Gastrocnemius medialis (tissue), 4 donors: ENCODE data around the gene KCTD16. TPM values are rescaled to one million over a fixed set of nuclear protein-coding genes. Genes with fewer than 3 reads are reported as not detected.

Experiments used
- ATAC-seq, 2 donors: fragments of 150-250 bp; one replicate each; pipeline ENCODE4 v1.9.1; 2016
- DNase-seq, 2 donors: peaks; one replicate each; pipeline ENCODE4 v3.0.0-alpha.2; 2019
- H3K27ac ChIP-seq, 4 donors: fragments of 200-600 bp; sonication (generic); 1 replicate in 1 of 4; 2 replicates in 3 of 4; pipeline ENCODE4 v1.5.1; 2016 to 2018; ENCODE audit warnings: mild to moderate bottlenecking in 2 of 4, moderate library complexity in 1 of 4
- H3K27me3 ChIP-seq, 3 donors: fragments of 200-600 bp; sonication (generic) in 2 of 3; 1 replicate in 1 of 3; 2 replicates in 2 of 3; pipeline versions ENCODE4 v1.5.1 to v1.6.0; 2016 to 2019; ENCODE audit warnings: mild to moderate bottlenecking in 1 of 3, moderate library complexity in 1 of 3
- H3K36me3 ChIP-seq, 2 donors: fragments of 200-600 bp; sonication (generic) in 1 of 2; one replicate each; pipeline ENCODE4 v1.5.1; 2017 to 2018
- H3K4me1 ChIP-seq, 2 donors: fragments of 200-600 bp; sonication (generic) in 1 of 2; one replicate each; pipeline ENCODE4 v1.5.1; 2016 to 2017; ENCODE audit warnings: mild to moderate bottlenecking in 2 of 2
- H3K4me3 ChIP-seq, 4 donors: fragments of 200-600 bp; sonication (generic) in 3 of 4; 1 replicate in 1 of 4; 2 replicates in 3 of 4; pipeline ENCODE4 v1.5.1; 2016 to 2019; ENCODE audit warnings: mild to moderate bottlenecking in 2 of 4
- H3K9me3 ChIP-seq, 3 donors: fragments of 200-600 bp; sonication (generic) in 2 of 3; 1 replicate in 1 of 3; 2 replicates in 2 of 3; pipeline ENCODE4 v1.5.1; 2016 to 2019
- POLR2A ChIP-seq, 2 donors: fragments of 450-650 bp; IDR thresholded peaks; one replicate each; pipeline ENCODE4 v1.6.1; 2017; ENCODE audit warnings: antibody characterized with exemption in 2 of 2, mild to moderate bottlenecking in 2 of 2, moderate library complexity in 2 of 2
- in situ Hi-C, 4 donors: fragments of 200-750 bp; cut with MboI; loops; one replicate each; pipeline versions ENCODE4 v1.15.0 to v1.8.0; 2017; ENCODE audit warnings: low sequenced_read_pairs in 4 of 4
- intact Hi-C: fragments of 100-400 bp; cut with DNase I; formaldehyde crosslinking; loops from one replicate; pipeline ENCODE4 v1.15.1; 2023; ENCODE audit warnings: low total_unique reads
- total RNA-seq, 4 donors: library from RNA; depleted of rRNA; stranded (reverse); fragments of >200 nt; gene quantifications; one replicate each; pipeline versions ENCODE4 v1.1.0 to v1.2.3, GENCODE V29; 2016
- TF ChIP-seq, protein P1 (sequence below), 5 experiments: fragments of 450-650 bp in 3 of 5; fragments of 200-600 bp in 2 of 5; sonication (generic) in 2 of 5; IDR thresholded peaks in 4 of 5; conservative IDR thresholded peaks in 1 of 5; 1 replicate in 4 of 5; 2 replicates in 1 of 5; pipeline ENCODE4 v1.5.1; 2016 to 2019; ENCODE audit warnings: antibody characterized with exemption in 5 of 5, mild to moderate bottlenecking in 3 of 5, moderate library complexity in 3 of 5

KCTD16 gene
- total RNA-seq, 4 donors from 2014 or later: 0.02 TPM; not detected in 3

DNA sequence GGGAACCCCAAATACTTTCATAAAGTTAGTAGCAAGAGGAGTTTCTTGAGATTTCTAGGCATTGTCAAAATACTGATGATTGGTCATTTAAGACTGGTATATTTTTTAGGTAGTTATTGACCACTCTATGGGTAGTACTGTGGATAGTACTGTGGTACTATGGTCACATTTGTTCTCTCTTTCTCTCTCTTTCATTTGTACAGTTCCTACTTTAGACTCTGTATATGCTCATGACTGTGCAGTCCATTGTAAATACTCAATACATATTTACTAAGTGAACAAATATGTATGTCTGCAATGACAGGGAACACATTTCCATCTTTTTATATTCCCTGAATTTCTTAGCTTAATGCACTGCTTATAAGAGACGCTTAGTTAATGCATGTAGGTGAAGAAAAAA, 215.6 kb downstream of the KCTD16 start:
- no peak overlapping the region for H3K27ac ChIP-seq
- ATAC-seq (no peak), DNase-seq (no peak)
- no peaks in the 10 kb centered on the region for H3K27me3 ChIP-seq
- no peak for TF ChIP-seq POLR2A (IDR thresholded peaks at IDR 0.05)
- TF ChIP-seq, protein P1, sequence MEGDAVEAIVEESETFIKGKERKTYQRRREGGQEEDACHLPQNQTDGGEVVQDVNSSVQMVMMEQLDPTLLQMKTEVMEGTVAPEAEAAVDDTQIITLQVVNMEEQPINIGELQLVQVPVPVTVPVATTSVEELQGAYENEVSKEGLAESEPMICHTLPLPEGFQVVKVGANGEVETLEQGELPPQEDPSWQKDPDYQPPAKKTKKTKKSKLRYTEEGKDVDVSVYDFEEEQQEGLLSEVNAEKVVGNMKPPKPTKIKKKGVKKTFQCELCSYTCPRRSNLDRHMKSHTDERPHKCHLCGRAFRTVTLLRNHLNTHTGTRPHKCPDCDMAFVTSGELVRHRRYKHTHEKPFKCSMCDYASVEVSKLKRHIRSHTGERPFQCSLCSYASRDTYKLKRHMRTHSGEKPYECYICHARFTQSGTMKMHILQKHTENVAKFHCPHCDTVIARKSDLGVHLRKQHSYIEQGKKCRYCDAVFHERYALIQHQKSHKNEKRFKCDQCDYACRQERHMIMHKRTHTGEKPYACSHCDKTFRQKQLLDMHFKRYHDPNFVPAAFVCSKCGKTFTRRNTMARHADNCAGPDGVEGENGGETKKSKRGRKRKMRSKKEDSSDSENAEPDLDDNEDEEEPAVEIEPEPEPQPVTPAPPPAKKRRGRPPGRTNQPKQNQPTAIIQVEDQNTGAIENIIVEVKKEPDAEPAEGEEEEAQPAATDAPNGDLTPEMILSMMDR (IDR thresholded peaks at IDR 0.05 in 4 of 5, conservative IDR thresholded peaks at IDR 0.05 in 1 of 5): no peak
- H3K9me3 ChIP-seq: no peaks in the 10 kb centered on the region
- no peaks in the 10 kb centered on the region for H3K4me1 ChIP-seq
- H3K36me3 ChIP-seq: no peaks in the 10 kb centered on the region
- H3K4me3 ChIP-seq: no peak overlapping the region
- intact Hi-C loops: no loop called here
- in situ Hi-C loops: no loop called here

DNA sequence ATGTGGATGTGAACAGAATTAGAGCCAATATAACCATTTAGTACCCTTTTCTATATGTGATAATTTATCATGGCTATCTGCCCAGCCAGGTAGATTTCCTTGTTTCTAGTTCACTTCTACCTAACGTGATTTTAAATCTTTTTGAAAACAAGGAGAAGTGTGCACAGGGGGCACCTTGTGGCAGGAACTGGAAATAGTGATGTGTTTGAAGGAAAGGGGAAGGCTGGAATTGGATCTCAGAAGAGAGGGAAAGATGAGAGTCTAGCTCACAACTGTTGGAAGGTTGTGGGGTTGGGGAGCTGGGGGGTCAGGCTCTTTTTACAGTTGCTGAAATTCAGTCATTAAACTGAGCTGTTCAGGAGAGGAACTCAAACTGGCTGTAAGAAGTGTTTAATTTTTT, 219.5 kb downstream of the KCTD16 start:
- H3K27me3 ChIP-seq: no peaks in the 10 kb centered on the region
- DNase-seq: no peak
- no peak for TF ChIP-seq POLR2A (IDR thresholded peaks at IDR 0.05)
- TF ChIP-seq, protein P1 (IDR thresholded peaks at IDR 0.05 in 4 of 5, conservative IDR thresholded peaks at IDR 0.05 in 1 of 5): no peak
- H3K4me1 ChIP-seq: no peaks in the 10 kb centered on the region
- intact Hi-C loops (no loop called here), in situ Hi-C loops (no loop called here)
- no peak for ATAC-seq
- no peaks in the 10 kb centered on the region for H3K9me3 ChIP-seq
- H3K4me3 ChIP-seq: no peak overlapping the region
- no peak overlapping the region for H3K27ac ChIP-seq
- no peaks in the 10 kb centered on the region for H3K36me3 ChIP-seq

DNA sequence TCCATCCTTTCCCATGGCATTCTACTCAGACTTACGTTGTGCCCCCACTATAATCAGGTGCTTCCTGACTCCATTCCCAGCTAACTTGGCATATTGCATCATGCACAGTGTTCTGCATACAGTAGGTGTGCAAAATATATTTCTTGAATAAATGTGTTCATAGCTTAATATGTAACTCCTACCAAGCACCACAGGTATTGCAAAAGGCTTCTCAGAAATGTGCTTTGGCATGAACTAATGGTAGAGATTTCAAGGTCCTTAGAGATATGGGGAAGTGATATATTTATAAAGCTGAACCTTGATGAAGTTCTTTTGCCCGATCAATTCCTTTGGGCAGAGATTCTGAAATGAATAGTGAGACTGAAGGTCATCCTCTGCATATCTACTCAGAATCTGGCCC, 220.4 kb downstream of the KCTD16 start:
- H3K27me3 ChIP-seq: no peaks in the 10 kb centered on the region
- TF ChIP-seq, protein P1 (IDR thresholded peaks at IDR 0.05 in 4 of 5, conservative IDR thresholded peaks at IDR 0.05 in 1 of 5): no peak
- TF ChIP-seq POLR2A (IDR thresholded peaks at IDR 0.05): no peak
- in situ Hi-C loops: no loop called here
- no peaks in the 10 kb centered on the region for H3K4me1 ChIP-seq
- no peak for DNase-seq
- H3K36me3 ChIP-seq: no peaks in the 10 kb centered on the region
- no peaks in the 10 kb centered on the region for H3K9me3 ChIP-seq
- no peak overlapping the region for H3K27ac ChIP-seq
- H3K4me3 ChIP-seq: no peak overlapping the region
- intact Hi-C loops: no loop called here
- no peak for ATAC-seq

DNA sequence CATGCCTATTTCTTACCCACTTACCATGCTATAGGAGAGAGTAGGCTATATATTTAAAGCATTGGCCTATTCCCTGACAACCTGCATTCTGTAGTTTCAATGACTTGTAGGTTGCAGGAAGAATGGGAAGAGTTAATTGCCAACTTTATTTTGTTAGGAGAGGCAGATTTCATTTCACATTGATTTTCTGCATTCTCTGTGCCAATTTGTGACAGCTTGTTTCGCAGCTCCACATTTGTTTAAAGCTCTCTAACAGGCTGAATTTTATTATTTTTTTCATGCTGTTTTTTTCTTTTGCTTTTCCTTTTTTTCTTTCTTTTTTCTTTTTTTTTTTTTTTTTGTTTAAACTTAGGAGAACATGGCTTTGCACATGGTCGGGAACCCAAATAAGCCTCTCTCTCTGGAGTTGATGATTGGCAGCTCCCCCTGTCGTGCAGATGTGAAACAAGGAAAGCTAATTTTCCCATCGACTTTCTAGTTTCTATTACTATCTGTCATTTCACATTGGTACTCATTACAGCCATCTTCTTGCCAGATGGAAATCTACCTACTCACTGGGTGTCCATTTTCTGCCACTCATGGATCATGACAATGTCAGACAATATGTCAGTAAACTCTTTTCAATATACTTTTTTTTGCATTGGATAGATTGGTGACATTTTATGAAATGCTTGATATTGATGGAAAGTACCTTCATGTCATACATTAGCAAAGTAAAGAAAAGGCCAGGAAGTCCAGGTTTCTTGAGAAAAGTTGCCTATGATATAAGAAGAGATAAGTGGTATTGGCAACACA, 223.2 kb downstream of the KCTD16 start:
- Histone ChIP-seq H3K9me3 (no peaks in the 10 kb centered on the region), H3K27ac (no peak overlapping the region), H3K4me3 (no peak overlapping the region), H3K36me3 (no peaks in the 10 kb centered on the region), H3K27me3 (no peaks in the 10 kb centered on the region), H3K4me1 (no peaks in the 10 kb centered on the region)
- in situ Hi-C loops (no loop called here), intact Hi-C loops (no loop called here)
- DNase-seq: no peak
- no peak for ATAC-seq
- no peak for TF ChIP-seq POLR2A (IDR thresholded peaks at IDR 0.05)
- TF ChIP-seq, protein P1 (IDR thresholded peaks at IDR 0.05 in 4 of 5, conservative IDR thresholded peaks at IDR 0.05 in 1 of 5): no peak

DNA sequence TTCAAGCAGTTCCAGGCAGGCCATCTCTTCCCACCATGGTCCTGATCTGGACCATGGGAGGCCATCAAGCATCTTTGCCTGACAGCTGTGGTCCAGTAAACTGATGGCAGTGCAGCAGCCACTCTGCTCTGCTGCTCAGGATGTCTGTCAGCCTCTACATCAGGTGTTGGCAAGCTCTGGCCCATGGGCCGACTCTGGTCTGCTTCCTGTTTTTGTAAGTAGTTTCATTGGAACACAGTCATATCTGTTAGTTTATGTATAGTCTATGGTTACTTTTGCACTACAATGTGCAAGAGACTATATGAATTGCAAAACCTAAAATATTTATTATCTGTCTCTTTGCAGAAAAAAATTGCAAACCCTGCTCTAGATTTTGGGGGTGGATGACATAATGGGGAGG, 225.0 kb downstream of the KCTD16 start:
- intact Hi-C loops: no loop called here
- ATAC-seq: no peak
- TF ChIP-seq POLR2A (IDR thresholded peaks at IDR 0.05): no peak
- TF ChIP-seq, protein P1 (IDR thresholded peaks at IDR 0.05 in 4 of 5, conservative IDR thresholded peaks at IDR 0.05 in 1 of 5): no peak
- Histone ChIP-seq H3K9me3 (no peaks in the 10 kb centered on the region), H3K27me3 (no peaks in the 10 kb centered on the region), H3K27ac (no peak overlapping the region), H3K36me3 (no peaks in the 10 kb centered on the region), H3K4me1 (no peaks in the 10 kb centered on the region), H3K4me3 (no peak overlapping the region)
- no peak for DNase-seq
- in situ Hi-C loops: no loop called here
